ENCODE measurements around the gene RNF40. TPM values are rescaled to one million over a fixed set of nuclear protein-coding genes. Genes with fewer than 3 reads are reported as not detected.

Gene RNF40
- polyA plus RNA-seq, 12 donors: 44.1 to 72.2 (median 52.7) TPM; not detected in 1

- no peak for DNase-seq
These were observed 17.5 kb downstream of the RNF40 start for GRCh38 chr16:30779596-30779995.

GRCh38 chr16:30780021-30780420 lies 17.9 kb downstream of the RNF40 start:
- no peak for DNase-seq

- DNase-seq: no peak
These were observed 18.4 kb downstream of the RNF40 start for GRCh38 chr16:30780549-30780948.

GRCh38 chr16:30782486-30783279 lies 20.6 kb downstream of the RNF40 start:
- DNase-seq: no peak

- no peak for DNase-seq
These were observed 21.4 kb downstream of the RNF40 start for GRCh38 chr16:30783280-30784109.

- DNase-seq: no peak
These were observed 22.1 kb downstream of the RNF40 start for GRCh38 chr16:30784215-30784614.

- no peak for DNase-seq
These were observed 23.3 kb downstream of the RNF40 start for GRCh38 chr16:30785126-30786106.

- DNase-seq: no peak
These were observed 24.2 kb downstream of the RNF40 start for GRCh38 chr16:30786115-30786935.

GRCh38 chr16:30786936-30787612 lies 25.0 kb downstream of the RNF40 start, which contains the start of gene ZNF629:
Gene ZNF629, minus strand, starts transcription at chr16:30787205. Its CDS starts 2,723 bp downstream, at chr16:30784482.
- peak; percentile 86 for DNase-seq

GRCh38 chr16:30787613-30788378 lies 25.7 kb downstream of the RNF40 start:
- DNase-seq: no peak

GRCh38 chr16:30793508-30794069 lies 31.5 kb downstream of the RNF40 start:
- DNase-seq: no peak

GRCh38 chr16:30794634-30795033 lies 32.5 kb downstream of the RNF40 start:
- DNase-seq: no peak

GRCh38 chr16:30797670-30798309 lies 35.7 kb downstream of the RNF40 start:
- no peak for DNase-seq

- no peak for DNase-seq
These were observed 40.8 kb downstream of the RNF40 start for GRCh38 chr16:30802936-30803335.

GRCh38 chr16:30805056-30805369 lies 42.9 kb downstream of the RNF40 start:
- DNase-seq: no peak

GRCh38 chr16:30805370-30806169 lies 43.4 kb downstream of the RNF40 start:
- peak; percentile 90 for DNase-seq

GRCh38 chr16:30808146-30808545 lies 46.0 kb downstream of the RNF40 start:
- no peak for DNase-seq

Data from muscle of arm (tissue), 12 donors.